Measurements from ENCODE around the gene PSME1. TPM values are rescaled to one million over a fixed set of nuclear protein-coding genes. Genes with fewer than 3 reads are reported as not detected.

Gene PSME1
- total RNA-seq, 1 donor from 2014 or later = 32.7 TPM

DNA sequence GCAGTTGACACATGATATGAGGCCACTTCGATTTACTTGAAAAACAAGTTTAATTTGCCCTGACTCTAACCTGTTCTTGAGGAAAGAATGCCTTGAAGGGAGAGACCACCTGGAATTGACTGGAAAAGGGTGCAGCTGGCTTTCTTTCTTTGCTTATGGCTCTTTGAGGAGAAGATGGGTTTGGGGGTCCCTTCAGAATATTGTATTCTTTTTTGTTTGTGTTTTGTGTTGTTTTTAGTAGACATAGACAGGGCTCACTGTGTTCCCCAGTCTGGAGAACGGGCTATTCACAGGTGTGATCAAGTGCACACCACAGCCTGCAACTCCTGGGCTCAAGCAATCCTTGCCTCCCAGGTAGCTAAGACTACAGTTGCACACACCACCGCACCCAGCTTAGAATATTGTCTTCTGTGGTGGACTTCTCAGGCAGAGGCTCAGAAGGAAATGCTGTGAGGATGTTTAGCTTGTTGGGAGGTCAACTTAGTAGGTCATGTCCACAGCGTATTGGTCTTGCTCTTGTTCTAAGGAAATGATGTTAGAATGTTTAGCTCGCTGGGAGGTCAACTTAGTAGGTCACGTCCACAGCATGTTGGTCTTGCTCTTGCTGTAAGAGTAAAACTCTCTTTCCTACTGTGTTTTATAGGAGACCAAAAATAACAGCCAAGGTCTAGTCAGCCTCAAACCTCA, 19.7 kb upstream of the PSME1 start:
- DNase-seq (ENCODE audit: low spot score) = no peak
- Histone ChIP-seq H2AFZ (replicated peaks) (no peak overlapping the region), H3K27me3 (no peaks in the 10 kb centered on the region), H3K4me1 (peaks cover 6% of the 10 kb centered on the region), H3F3A (ENCODE audit: low read depth) (peaks cover 19% of the 10 kb centered on the region), H3K27ac (no peak overlapping the region), H3K79me2 (ENCODE audit: low read depth) (peaks cover 13% of the 10 kb centered on the region), H3K9me3 (ENCODE audit: low read depth) (no peaks in the 10 kb centered on the region), H3K4me3 (peak overlapping the region; percentile 61), H3K4me2 (peak overlapping the region; percentile 83), H4K20me1 (ENCODE audit: low read depth) (no peaks in the 10 kb centered on the region), H3K36me3 (no peaks in the 10 kb centered on the region), H3K9ac (no peak overlapping the region)
- peaks cover 15% of the 10 kb centered on the region for H3K4me1 Mint-ChIP-seq
- H3K27me3 Mint-ChIP-seq (ENCODE audit: insufficient read depth, low read depth) = peaks cover 3% of the 10 kb centered on the region
- no peak overlapping the region for H3K27ac Mint-ChIP-seq
- no peak for TF ChIP-seq EZH2 (IDR thresholded peaks at IDR 0.05)
- TF ChIP-seq EZH2phosphoT487 (IDR thresholded peaks at IDR 0.05) = no peak
- TF ChIP-seq, protein P1, sequence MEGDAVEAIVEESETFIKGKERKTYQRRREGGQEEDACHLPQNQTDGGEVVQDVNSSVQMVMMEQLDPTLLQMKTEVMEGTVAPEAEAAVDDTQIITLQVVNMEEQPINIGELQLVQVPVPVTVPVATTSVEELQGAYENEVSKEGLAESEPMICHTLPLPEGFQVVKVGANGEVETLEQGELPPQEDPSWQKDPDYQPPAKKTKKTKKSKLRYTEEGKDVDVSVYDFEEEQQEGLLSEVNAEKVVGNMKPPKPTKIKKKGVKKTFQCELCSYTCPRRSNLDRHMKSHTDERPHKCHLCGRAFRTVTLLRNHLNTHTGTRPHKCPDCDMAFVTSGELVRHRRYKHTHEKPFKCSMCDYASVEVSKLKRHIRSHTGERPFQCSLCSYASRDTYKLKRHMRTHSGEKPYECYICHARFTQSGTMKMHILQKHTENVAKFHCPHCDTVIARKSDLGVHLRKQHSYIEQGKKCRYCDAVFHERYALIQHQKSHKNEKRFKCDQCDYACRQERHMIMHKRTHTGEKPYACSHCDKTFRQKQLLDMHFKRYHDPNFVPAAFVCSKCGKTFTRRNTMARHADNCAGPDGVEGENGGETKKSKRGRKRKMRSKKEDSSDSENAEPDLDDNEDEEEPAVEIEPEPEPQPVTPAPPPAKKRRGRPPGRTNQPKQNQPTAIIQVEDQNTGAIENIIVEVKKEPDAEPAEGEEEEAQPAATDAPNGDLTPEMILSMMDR (IDR thresholded peaks at IDR 0.05) = no peak
- H3K36me3 Mint-ChIP-seq = peaks cover 9% of the 10 kb centered on the region
- no peaks in the 10 kb centered on the region for H3K9me3 Mint-ChIP-seq
- peak overlapping the region; percentile 94 for H3K4me3 Mint-ChIP-seq

DNA sequence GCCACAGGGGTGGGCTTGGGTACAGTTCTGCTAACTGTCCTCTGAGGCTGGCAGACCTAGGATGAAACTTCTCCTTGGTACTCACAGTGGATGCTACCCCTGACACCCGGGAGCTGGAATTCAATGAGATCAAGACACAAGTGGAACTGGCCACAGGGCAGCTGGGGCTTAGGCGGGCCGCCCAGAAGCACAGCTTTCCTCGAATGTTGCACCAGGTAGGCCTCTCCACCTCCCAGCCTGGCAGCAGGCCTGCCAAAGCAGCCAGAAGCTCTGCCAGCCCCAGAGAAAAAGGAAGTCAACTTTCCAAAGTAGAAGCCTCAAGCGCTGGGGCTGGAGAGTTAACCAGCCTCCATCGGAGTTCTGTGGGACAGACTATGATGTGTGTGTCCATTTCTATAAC, 18.8 kb upstream of the PSME1 start:
- peak overlapping the region; percentile 94 for H3K4me3 Mint-ChIP-seq
- H3K27me3 Mint-ChIP-seq (ENCODE audit: insufficient read depth, low read depth) = peaks cover 3% of the 10 kb centered on the region
- Histone ChIP-seq H3K4me2 (no peak overlapping the region), H3K27ac (no peak overlapping the region), H3K4me1 (peaks cover 6% of the 10 kb centered on the region), H3K36me3 (no peaks in the 10 kb centered on the region), H4K20me1 (ENCODE audit: low read depth) (no peaks in the 10 kb centered on the region), H3K9ac (no peak overlapping the region), H3F3A (ENCODE audit: low read depth) (peaks cover 19% of the 10 kb centered on the region), H3K79me2 (ENCODE audit: low read depth) (peaks cover 13% of the 10 kb centered on the region), H3K27me3 (no peaks in the 10 kb centered on the region), H2AFZ (replicated peaks) (no peak overlapping the region), H3K4me3 (no peak overlapping the region), H3K9me3 (ENCODE audit: low read depth) (no peaks in the 10 kb centered on the region)
- peaks cover 12% of the 10 kb centered on the region for H3K36me3 Mint-ChIP-seq
- no peak for DNase-seq (ENCODE audit: low spot score)
- TF ChIP-seq, protein P1 (IDR thresholded peaks at IDR 0.05) = no peak
- H3K4me1 Mint-ChIP-seq = peaks cover 15% of the 10 kb centered on the region
- H3K9me3 Mint-ChIP-seq = no peaks in the 10 kb centered on the region
- no peak overlapping the region for H3K27ac Mint-ChIP-seq

DNA sequence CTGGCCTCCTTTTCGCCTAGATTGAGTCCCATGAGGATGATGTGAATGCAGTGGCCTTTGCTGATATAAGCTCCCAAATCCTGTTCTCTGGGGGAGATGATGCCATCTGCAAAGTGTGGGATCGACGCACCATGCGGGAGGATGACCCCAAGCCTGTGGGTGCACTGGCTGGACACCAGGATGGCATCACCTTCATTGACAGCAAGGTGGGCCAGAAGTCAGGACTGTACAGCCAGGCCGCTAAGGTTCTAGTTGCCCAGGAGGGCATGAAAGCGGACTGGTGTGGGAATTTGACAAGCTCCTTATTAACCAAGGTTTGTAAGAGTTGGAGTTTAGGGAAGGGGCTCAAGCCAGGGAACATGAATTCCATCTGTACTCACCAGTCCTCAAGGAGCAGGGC, 16.3 kb upstream of the PSME1 start:
- Histone ChIP-seq H3K36me3 (no peaks in the 10 kb centered on the region), H3K27ac (no peak overlapping the region)
- H3K27me3 Mint-ChIP-seq (ENCODE audit: insufficient read depth, low read depth) = no peaks in the 10 kb centered on the region

More for the DNA sequence above, 16.3 kb upstream of the PSME1 start:
- H3K27ac Mint-ChIP-seq = no peak overlapping the region
- H3K4me1 Mint-ChIP-seq = peaks cover 15% of the 10 kb centered on the region
- DNase-seq (ENCODE audit: low spot score) = no peak
- peaks cover 6% of the 10 kb centered on the region for H3K4me1 ChIP-seq
- TF ChIP-seq EZH2 (IDR thresholded peaks at IDR 0.05) (no peak), EZH2phosphoT487 (IDR thresholded peaks at IDR 0.05) (no peak)
- TF ChIP-seq, protein P1 (IDR thresholded peaks at IDR 0.05) = no peak
- no peaks in the 10 kb centered on the region for H3K9me3 ChIP-seq (ENCODE audit: low read depth)
- H3K27me3 ChIP-seq = no peaks in the 10 kb centered on the region
- peaks cover 6% of the 10 kb centered on the region for H3F3A ChIP-seq (ENCODE audit: low read depth)
- H3K4me3 ChIP-seq = no peak overlapping the region
- H3K4me2 ChIP-seq = no peak overlapping the region
- H3K79me2 ChIP-seq (ENCODE audit: low read depth) = peaks cover 13% of the 10 kb centered on the region
- H2AFZ ChIP-seq (replicated peaks) = no peak overlapping the region
- peaks cover 12% of the 10 kb centered on the region for H3K36me3 Mint-ChIP-seq
- no peak overlapping the region for H3K4me3 Mint-ChIP-seq
- no peaks in the 10 kb centered on the region for H4K20me1 ChIP-seq (ENCODE audit: low read depth)
- H3K9ac ChIP-seq = no peak overlapping the region
- no peaks in the 10 kb centered on the region for H3K9me3 Mint-ChIP-seq
